SJCRH30 (cell line): Measurements from ENCODE around the gene CRLF2. TPM values are rescaled to one million over a fixed set of nuclear protein-coding genes. Genes with fewer than 3 reads are reported as not detected.
A peak's percentile ranks its signal among the peaks of the same experiment; 100 is the strongest.
"Not testable (repeated sequence)": the region's sequence is repeated elsewhere in the genome, so short reads cannot be mapped to it uniquely, and the experiment has no call there.

Experiments
- DNase-seq, 2 experiments: peaks; one replicate each; pipeline ENCODE4 v3.0.0-alpha.2; 2015 to 2020
- H3K27ac ChIP-seq: fragments of 250-450 bp; sonication (Bioruptor Pico); 2 replicates; pipeline ENCODE4 v1.5.1; 2020; ENCODE audit warnings: mild to moderate bottlenecking, moderate library complexity
- H3K27me3 ChIP-seq: fragments of 250-450 bp; sonication (Bioruptor Pico); 2 replicates; pipeline ENCODE4 v1.5.1; 2020; ENCODE audit warnings: mild to moderate bottlenecking, moderate library complexity
- H3K36me3 ChIP-seq: fragments of 250-450 bp; sonication (Bioruptor Pico); 2 replicates; pipeline ENCODE4 v1.5.1; 2020; ENCODE audit warnings: mild to moderate bottlenecking, moderate library complexity
- H3K4me1 ChIP-seq: fragments of 250-450 bp; sonication (Bioruptor Pico); 2 replicates; pipeline ENCODE4 v1.5.1; 2020; ENCODE audit warnings: mild to moderate bottlenecking, moderate library complexity
- H3K4me3 ChIP-seq: fragments of 250-450 bp; sonication (Bioruptor Pico); 2 replicates; pipeline ENCODE4 v1.5.1; 2020; ENCODE audit warnings: mild to moderate bottlenecking, moderate library complexity
- H3K9me3 ChIP-seq: fragments of 250-450 bp; sonication (Bioruptor Pico); replicated peaks from 2 replicates; pipeline ENCODE4 v1.5.1; 2020; ENCODE audit warnings: mild to moderate bottlenecking, moderate library complexity
- total RNA-seq: library from RNA; depleted of rRNA; stranded (reverse); fragments of >200 nt; shearing (Covaris generic); gene quantifications from 2 replicates; pipeline ENCODE4 v1.2.3, GENCODE V29; 2014

CRLF2 gene
- total RNA-seq, 1 experiment from 2014 or later = 0.26 TPM

GRCh38 chrX:1224954-1225353, 12.5 kb upstream of the CRLF2 start:
- Histone ChIP-seq H3K4me3 (no peak overlapping the region), H3K36me3 (no peaks in the 10 kb centered on the region), H3K27ac (no peak overlapping the region), H3K9me3 (no peaks in the 10 kb centered on the region), H3K27me3 (no peaks in the 10 kb centered on the region), H3K4me1 (no peaks in the 10 kb centered on the region)
- no peak for DNase-seq

- H3K36me3 ChIP-seq = no peaks in the 10 kb centered on the region
- no peaks in the 10 kb centered on the region for H3K27me3 ChIP-seq
- no peak overlapping the region for H3K27ac ChIP-seq
- H3K4me1 ChIP-seq = no peaks in the 10 kb centered on the region
- no peaks in the 10 kb centered on the region for H3K9me3 ChIP-seq
- H3K4me3 ChIP-seq = no peak overlapping the region
- DNase-seq = no peak
These were observed 10.8 kb upstream of the CRLF2 start for GRCh38 chrX:1223242-1223600.

- Histone ChIP-seq H3K36me3 (no peaks in the 10 kb centered on the region), H3K4me1 (no peaks in the 10 kb centered on the region), H3K4me3 (no peak overlapping the region), H3K27ac (no peak overlapping the region), H3K9me3 (no peaks in the 10 kb centered on the region), H3K27me3 (no peaks in the 10 kb centered on the region)
- DNase-seq = no peak
These were observed 10.2 kb upstream of the CRLF2 start for GRCh38 chrX:1222531-1223241.

GRCh38 chrX:1221296-1221845, 8.9 kb upstream of the CRLF2 start:
- Histone ChIP-seq H3K36me3 (no peaks in the 10 kb centered on the region), H3K9me3 (no peaks in the 10 kb centered on the region), H3K27me3 (no peaks in the 10 kb centered on the region), H3K4me1 (no peaks in the 10 kb centered on the region), H3K4me3 (no peak overlapping the region), H3K27ac (no peak overlapping the region)
- no peak for DNase-seq

- no peak overlapping the region for H3K27ac ChIP-seq
- H3K4me1 ChIP-seq = no peaks in the 10 kb centered on the region
- H3K9me3 ChIP-seq = no peaks in the 10 kb centered on the region
- no peak overlapping the region for H3K4me3 ChIP-seq
- H3K27me3 ChIP-seq = no peaks in the 10 kb centered on the region
- no peaks in the 10 kb centered on the region for H3K36me3 ChIP-seq
- DNase-seq = no peak
These were observed 5.8 kb upstream of the CRLF2 start for GRCh38 chrX:1218286-1218685.

GRCh38 chrX:1215123-1215823, 2.8 kb upstream of the CRLF2 start:
- H3K4me1 ChIP-seq = no peaks in the 10 kb centered on the region
- no peaks in the 10 kb centered on the region for H3K27me3 ChIP-seq
- no peak overlapping the region for H3K4me3 ChIP-seq
- no peak overlapping the region for H3K27ac ChIP-seq
- DNase-seq = no peak
- no peaks in the 10 kb centered on the region for H3K36me3 ChIP-seq
- no peaks in the 10 kb centered on the region for H3K9me3 ChIP-seq

- no peak for DNase-seq
- Histone ChIP-seq H3K27me3 (no peaks in the 10 kb centered on the region), H3K4me1 (peaks cover under 1% of the 10 kb centered on the region; the same call in 1 of the 2 replicates), H3K36me3 (no peaks in the 10 kb centered on the region), H3K4me3 (no peak overlapping the region), H3K9me3 (no peaks in the 10 kb centered on the region), H3K27ac (no peak overlapping the region)
These were observed 1.5 kb upstream of the CRLF2 start for GRCh38 chrX:1213971-1214370.

- no peak overlapping the region for H3K4me3 ChIP-seq
- no peaks in the 10 kb centered on the region for H3K27me3 ChIP-seq
- no peak for DNase-seq
- H3K9me3 ChIP-seq = no peaks in the 10 kb centered on the region
- no peaks in the 10 kb centered on the region for H3K36me3 ChIP-seq
- peaks cover 15% of the 10 kb centered on the region for H3K4me1 ChIP-seq
- no peak overlapping the region for H3K27ac ChIP-seq
These were observed 1.6 kb downstream of the CRLF2 start for GRCh38 chrX:1210844-1211243.

- Histone ChIP-seq H3K4me1 (peaks cover 15% of the 10 kb centered on the region), H3K27ac (peak overlapping the region; percentile 39), H3K27me3 (no peaks in the 10 kb centered on the region), H3K4me3 (no peak overlapping the region), H3K9me3 (no peaks in the 10 kb centered on the region), H3K36me3 (no peaks in the 10 kb centered on the region)
- DNase-seq = no peak
These were observed 4.9 kb downstream of the CRLF2 start for GRCh38 chrX:1207496-1208025.

- DNase-seq = peak; percentile 44 to 80
- Histone ChIP-seq H3K9me3 (no peaks in the 10 kb centered on the region), H3K27ac (no peak overlapping the region), H3K4me1 (peaks cover 15% of the 10 kb centered on the region), H3K27me3 (no peaks in the 10 kb centered on the region), H3K4me3 (peak overlapping the region; percentile 24), H3K36me3 (no peaks in the 10 kb centered on the region)
These were observed 6.5 kb downstream of the CRLF2 start for GRCh38 chrX:1205681-1206611.

GRCh38 chrX:1202251-1202650, 10.2 kb downstream of the CRLF2 start:
- no peak overlapping the region for H3K4me3 ChIP-seq
- no peaks in the 10 kb centered on the region for H3K36me3 ChIP-seq
- no peaks in the 10 kb centered on the region for H3K27me3 ChIP-seq
- no peaks in the 10 kb centered on the region for H3K9me3 ChIP-seq
- DNase-seq = no peak
- no peak overlapping the region for H3K27ac ChIP-seq
- no peaks in the 10 kb centered on the region; the same call in 1 of the 2 replicates for H3K4me1 ChIP-seq

GRCh38 chrX:1196436-1196835, 16.0 kb downstream of the CRLF2 start:
- DNase-seq = no peak
- H3K4me3 ChIP-seq = no peak overlapping the region
- no peak overlapping the region for H3K27ac ChIP-seq
- no peaks in the 10 kb centered on the region for H3K4me1 ChIP-seq
- no peaks in the 10 kb centered on the region for H3K27me3 ChIP-seq
- H3K36me3 ChIP-seq = no peaks in the 10 kb centered on the region
- no peaks in the 10 kb centered on the region for H3K9me3 ChIP-seq

- H3K9me3 ChIP-seq = not testable (repeated sequence)
These were observed 20.3 kb downstream of the CRLF2 start for GRCh38 chrX:1192196-1192595.

GRCh38 chrX:1190596-1191145, 21.8 kb downstream of the CRLF2 start:
- no peak for DNase-seq
- Histone ChIP-seq H3K36me3 (no peaks in the 10 kb centered on the region), H3K9me3 (no peaks in the 10 kb centered on the region)

More at GRCh38 chrX:1192196-1192595, 20.3 kb downstream of the CRLF2 start:
- not testable (repeated sequence) for H3K27ac ChIP-seq, H3K36me3 ChIP-seq, DNase-seq, H3K27me3 ChIP-seq, H3K4me3 ChIP-seq, H3K4me1 ChIP-seq

More at GRCh38 chrX:1190596-1191145, 21.8 kb downstream of the CRLF2 start:
- H3K27me3 ChIP-seq = no peaks in the 10 kb centered on the region
- H3K4me3 ChIP-seq = no peak overlapping the region
- H3K4me1 ChIP-seq = no peaks in the 10 kb centered on the region
- H3K27ac ChIP-seq = no peak overlapping the region
